Right atrium auricular region (tissue), 2 donors: ENCODE measurements around the gene USP20. TPM values are rescaled to one million over a fixed set of nuclear protein-coding genes. Genes with fewer than 3 reads are reported as not detected.
"Not testable (repeated sequence)": the region's sequence is repeated elsewhere in the genome, so short reads cannot be mapped to it uniquely, and the experiment has no call there.

Experiments used
- DNase-seq: peaks from one replicate; pipeline ENCODE4 v3.0.0-alpha.2; 2019; ENCODE audit warnings: low spot score
- H3K27ac ChIP-seq, 2 donors: fragments of 200-600 bp; sonication (generic); 1 replicate in 1 of 2; 2 replicates in 1 of 2; pipeline ENCODE4 v1.5.1; 2016 to 2019
- H3K27me3 ChIP-seq, 2 donors: fragments of 200-600 bp; sonication (generic); one replicate each; pipeline versions ENCODE4 v1.5.1 to v1.6.0; 2017 to 2019
- H3K36me3 ChIP-seq: fragments of 200-600 bp; sonication (generic); one replicate; pipeline ENCODE4 v1.5.1; 2016
- H3K4me1 ChIP-seq, 2 donors: fragments of 200-600 bp; sonication (generic); one replicate each; pipeline versions ENCODE4 v1.5.1 to v1.6.0; 2017 to 2019
- H3K4me3 ChIP-seq, 2 donors: fragments of 200-600 bp; sonication (generic); 1 replicate in 1 of 2; 2 replicates in 1 of 2; pipeline ENCODE4 v1.5.1; 2017 to 2019; ENCODE audit warnings: mild to moderate bottlenecking in 1 of 2, moderate library complexity in 1 of 2
- H3K9me3 ChIP-seq, 2 donors: fragments of 200-600 bp; sonication (generic); one replicate each; pipeline ENCODE4 v1.5.1; 2019
- CTCF ChIP-seq, 2 donors: fragments of 200-600 bp; sonication (generic); IDR thresholded peaks; one replicate each; pipeline ENCODE4 v1.5.1; 2019; ENCODE audit warnings: antibody characterized with exemption in 2 of 2
- total RNA-seq, 2 donors: library from RNA; depleted of rRNA; stranded (reverse); fragments of >200 nt; gene quantifications; one replicate each; pipeline ENCODE4 v1.1.0, GENCODE V29; 2016

USP20 gene
- total RNA-seq, 2 donors from 2014 or later: 12.9 to 14.5 TPM

GRCh38 chr9:129889941-129890717 lies 54.9 kb downstream of the USP20 start:
- Histone ChIP-seq H3K4me3 (peak overlapping the region in 1 of 2 donors; percentile 6), H3K9me3 (no peaks in the 10 kb centered on the region), H3K4me1 (peaks cover 0 to 26% of the 10 kb centered on the region in 2 donors), H3K36me3 (peaks cover 15% of the 10 kb centered on the region), H3K27ac (peak overlapping the region in 1 of 2 donors; percentile 27), H3K27me3 (no peaks in the 10 kb centered on the region)
- DNase-seq: no peak
- no peak for TF ChIP-seq CTCF (IDR thresholded peaks at IDR 0.05)

GRCh38 chr9:129890718-129891299 lies 55.6 kb downstream of the USP20 start:
- Histone ChIP-seq H3K36me3 (peaks cover 15% of the 10 kb centered on the region), H3K27ac (peak overlapping the region in 1 of 2 donors; percentile 27), H3K4me1 (peaks cover 0 to 20% of the 10 kb centered on the region in 2 donors)
- not testable (repeated sequence) for H3K4me3 ChIP-seq, H3K27me3 ChIP-seq, DNase-seq, H3K9me3 ChIP-seq

- H3K36me3 ChIP-seq: peaks cover 15% of the 10 kb centered on the region
- no peaks in the 10 kb centered on the region for H3K27me3 ChIP-seq
- H3K9me3 ChIP-seq: no peaks in the 10 kb centered on the region
- TF ChIP-seq CTCF (IDR thresholded peaks at IDR 0.05): no peak
- no peak overlapping the region for H3K4me3 ChIP-seq
- DNase-seq: no peak
- peaks cover 0 to 13% of the 10 kb centered on the region in 2 donors for H3K4me1 ChIP-seq
- H3K27ac ChIP-seq: no peak overlapping the region
Observed at GRCh38 chr9:129891569-129891968, 56.3 kb downstream of the USP20 start.

- H3K9me3 ChIP-seq: no peaks in the 10 kb centered on the region
- TF ChIP-seq CTCF (IDR thresholded peaks at IDR 0.05): no peak
Observed at GRCh38 chr9:129894120-129894823, 59.0 kb downstream of the USP20 start.

GRCh38 chr9:129895376-129896268 lies 60.4 kb downstream of the USP20 start:
- no peak for DNase-seq
- Histone ChIP-seq H3K36me3 (peaks cover 32% of the 10 kb centered on the region), H3K4me3 (no peak overlapping the region), H3K27me3 (no peaks in the 10 kb centered on the region), H3K9me3 (no peaks in the 10 kb centered on the region), H3K4me1 (peaks cover 0 to 6% of the 10 kb centered on the region in 2 donors), H3K27ac (no peak overlapping the region)
- no peak for TF ChIP-seq CTCF (IDR thresholded peaks at IDR 0.05)

More at GRCh38 chr9:129894120-129894823, 59.0 kb downstream of the USP20 start:
- Histone ChIP-seq H3K36me3 (peaks cover 30% of the 10 kb centered on the region), H3K4me1 (peaks cover 0 to 7% of the 10 kb centered on the region in 2 donors), H3K27me3 (no peaks in the 10 kb centered on the region), H3K27ac (no peak overlapping the region), H3K4me3 (no peak overlapping the region)
- no peak for DNase-seq
